ENCODE measurements around the gene ATP2A3.

The ATP2A3 gene

DNA sequence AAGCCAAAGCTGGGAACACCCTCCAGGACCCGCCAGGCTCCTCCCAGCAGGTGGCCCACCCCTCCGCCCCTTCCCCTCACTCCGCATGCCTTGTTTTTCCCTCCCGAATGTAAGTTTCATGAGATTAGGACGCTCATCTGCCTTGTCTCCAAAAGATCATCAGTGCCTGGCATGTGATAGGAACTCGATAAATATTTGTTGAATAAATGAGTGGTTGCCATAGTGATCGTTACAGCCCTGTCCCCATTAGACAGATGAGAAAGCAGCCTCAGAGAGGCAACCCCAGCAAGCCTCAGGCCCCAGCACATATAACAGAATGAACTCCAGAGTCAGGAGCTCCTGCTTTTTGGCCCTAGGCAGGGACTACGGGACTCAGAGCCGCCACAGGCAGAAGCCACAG is 76.4 kb downstream of the ATP2A3 start:
- DNase-seq = no peak

DNA sequence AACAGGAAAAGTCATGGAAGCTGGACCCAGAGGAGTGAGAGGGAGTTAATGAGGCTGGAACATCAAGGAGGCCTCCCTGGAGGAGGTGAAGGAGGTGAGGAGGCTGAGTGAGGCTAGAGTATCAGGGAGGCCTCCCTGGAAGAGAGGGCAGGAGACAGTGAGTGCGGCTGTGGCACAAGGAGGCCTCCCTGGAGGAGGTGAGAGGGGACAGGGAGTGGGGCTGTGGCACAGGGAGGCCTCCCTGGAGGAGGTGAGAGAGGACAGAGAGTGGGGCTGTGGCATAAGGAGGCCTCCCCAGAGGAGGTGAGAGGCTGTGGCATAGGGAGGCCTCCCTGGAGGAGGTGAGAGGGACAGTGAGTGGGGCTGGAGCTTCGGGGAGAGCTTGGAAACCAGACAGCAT is 76.8 kb downstream of the ATP2A3 start:
- DNase-seq = no peak

DNA sequence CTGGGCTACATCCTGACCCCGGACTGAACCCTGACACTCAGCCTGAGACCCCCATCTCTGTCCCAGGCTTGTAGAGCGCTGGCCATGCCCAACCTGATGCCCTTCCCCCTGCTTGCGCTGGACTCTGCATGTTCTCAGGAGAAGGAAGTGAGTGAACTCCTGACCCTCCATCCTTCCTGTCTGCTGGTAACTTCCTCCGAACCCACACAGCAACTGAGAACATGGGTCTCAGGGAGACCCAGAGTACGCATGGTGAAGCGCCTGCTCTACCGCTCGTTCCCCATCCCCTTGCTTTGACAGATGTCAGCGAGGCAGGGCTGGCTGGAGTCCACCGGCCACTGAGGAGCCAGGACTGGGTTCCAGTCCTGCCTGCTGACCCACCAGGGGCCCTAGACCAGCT is 77.5 kb downstream of the ATP2A3 start:
- DNase-seq = no peak

DNA sequence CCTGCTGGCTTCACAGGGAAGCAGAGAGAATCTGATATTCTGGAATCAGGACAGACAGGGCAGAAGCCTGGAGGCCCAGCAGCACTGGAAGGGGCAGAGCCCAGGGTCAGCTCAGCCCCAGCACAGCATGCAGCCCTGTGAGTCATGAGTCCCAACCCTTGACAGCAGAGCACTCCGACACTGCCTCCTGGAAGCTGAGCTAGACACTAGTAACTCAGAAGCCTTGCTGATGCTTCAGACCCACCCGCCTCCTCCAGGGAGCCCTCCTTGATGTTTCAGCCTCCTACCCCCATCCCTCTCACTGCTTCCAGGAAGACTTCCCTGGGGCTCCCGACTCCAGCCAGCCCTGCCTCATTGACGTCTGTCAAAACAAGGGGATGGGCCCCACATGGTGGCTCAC is 78.3 kb downstream of the ATP2A3 start:
- DNase-seq = no peak

DNA sequence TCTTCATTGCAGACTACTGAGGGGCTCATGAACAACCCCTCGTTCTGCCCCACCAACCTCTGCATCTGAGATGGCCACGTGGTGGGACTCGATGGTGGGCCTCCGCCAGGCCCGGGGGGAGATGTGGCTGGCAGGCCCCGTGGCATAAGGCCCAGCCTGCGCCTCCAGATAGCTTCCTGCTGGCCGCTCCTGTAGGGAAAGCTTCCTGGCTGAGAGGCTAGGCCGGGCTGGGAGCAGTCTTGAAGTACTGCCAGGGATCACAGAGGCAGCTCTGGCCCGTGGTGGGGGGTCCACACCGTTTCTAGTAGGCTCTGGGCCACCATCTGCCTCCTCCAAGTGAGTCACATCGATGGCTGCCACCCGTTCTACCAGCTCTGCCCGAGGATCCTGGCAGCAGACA is 79.0 kb downstream of the ATP2A3 start:
- DNase-seq = no peak

DNA sequence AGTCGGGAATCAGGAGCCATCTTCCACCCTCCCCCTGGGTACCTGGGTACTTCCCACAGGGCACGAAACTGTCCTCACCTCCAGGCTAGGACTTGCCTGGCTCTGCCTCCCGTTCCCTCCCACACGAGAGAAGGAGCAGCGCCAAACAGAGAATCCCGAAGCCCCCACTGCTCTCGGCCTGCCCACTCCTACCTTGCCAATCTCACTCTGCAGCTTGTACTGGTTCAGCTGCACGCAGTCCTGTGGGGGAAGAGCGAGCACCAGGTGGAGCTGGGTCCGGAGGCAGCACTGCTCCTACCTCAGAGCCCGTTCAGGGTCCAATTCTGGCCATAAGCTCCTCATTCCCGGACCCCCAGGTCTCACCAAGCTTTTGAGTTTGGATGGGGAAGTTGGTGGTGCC is 80.0 kb downstream of the ATP2A3 start:
- no peak for DNase-seq

DNA sequence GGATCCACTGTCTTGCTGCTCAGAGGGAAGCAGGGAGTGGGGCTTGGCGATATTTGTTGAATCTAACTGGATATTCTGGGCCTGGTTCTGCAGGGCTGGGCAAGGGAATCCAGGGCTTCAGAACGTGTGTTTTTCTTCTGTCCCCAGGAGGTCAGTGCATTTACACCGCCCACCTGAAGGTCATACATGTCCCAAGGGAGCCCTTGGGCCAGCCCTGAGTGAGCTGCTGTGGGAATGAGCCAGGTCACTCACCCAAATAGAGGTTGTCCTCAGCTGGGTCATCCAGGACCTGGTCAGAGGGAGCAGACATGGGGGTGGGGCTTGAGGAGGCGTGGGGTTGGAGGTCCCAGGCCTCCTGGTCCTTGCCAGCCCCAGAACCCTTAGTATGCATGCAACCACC is 82.0 kb downstream of the ATP2A3 start:
- DNase-seq = no peak

DNA sequence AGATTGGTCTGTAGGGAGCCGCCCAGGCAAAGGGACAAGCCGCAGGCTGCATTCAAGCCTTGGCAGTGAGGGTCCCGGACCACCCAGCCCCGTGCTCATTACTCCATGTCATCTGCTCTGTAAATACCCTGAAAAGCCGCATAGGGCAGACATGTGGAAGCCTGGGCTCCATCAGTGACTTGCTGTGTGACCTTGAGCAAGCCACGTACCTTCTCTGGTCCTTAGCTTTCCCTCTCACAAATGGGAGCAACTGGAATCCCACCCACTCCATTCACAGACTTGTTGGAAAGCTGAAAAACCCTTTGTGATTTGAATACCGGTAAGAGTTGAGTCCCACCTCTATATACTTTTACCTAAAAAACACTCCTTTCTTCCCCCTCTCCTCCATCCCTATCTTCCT is 83.3 kb downstream of the ATP2A3 start:
- DNase-seq = no peak

DNA sequence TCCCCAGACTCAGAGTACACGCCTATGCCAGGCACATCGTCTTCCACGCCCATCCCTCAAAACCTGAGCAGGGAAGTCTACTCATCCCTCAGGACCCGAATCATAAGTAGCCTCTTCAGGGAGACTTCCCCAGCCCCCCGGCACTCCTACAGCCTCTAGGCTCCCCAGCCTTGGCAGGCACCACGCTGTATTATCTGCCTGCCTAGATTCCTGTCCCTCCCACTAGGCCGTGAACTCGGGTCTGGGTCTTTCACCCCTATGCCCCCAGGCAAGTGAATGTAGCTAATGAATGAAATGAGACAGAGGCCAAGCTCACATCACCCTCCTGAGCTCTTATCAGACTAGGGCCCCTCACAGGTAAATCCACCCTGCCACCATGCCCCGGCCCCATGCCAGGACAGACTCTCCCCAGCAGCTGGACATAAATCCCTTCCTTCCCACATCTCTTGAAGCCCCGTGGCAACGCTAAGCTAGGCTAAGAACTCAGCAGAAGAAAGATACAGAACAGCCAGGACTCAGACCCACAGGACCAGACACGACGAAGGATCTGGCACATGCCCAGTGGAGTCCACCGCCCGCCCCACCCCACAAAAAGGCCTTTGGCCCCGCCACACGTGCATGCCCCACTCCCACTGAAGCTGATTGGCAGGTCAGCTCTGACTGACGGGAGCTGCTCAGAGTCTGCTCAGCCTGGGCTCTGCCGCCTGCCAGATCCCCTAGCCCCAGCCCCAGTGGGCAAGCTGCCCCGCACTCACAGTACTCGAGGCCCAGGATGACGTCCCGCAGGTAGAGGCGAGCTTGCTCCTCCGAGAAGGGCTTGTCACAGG is 84.4 kb downstream of the ATP2A3 start:
- no peak for DNase-seq

DNA sequence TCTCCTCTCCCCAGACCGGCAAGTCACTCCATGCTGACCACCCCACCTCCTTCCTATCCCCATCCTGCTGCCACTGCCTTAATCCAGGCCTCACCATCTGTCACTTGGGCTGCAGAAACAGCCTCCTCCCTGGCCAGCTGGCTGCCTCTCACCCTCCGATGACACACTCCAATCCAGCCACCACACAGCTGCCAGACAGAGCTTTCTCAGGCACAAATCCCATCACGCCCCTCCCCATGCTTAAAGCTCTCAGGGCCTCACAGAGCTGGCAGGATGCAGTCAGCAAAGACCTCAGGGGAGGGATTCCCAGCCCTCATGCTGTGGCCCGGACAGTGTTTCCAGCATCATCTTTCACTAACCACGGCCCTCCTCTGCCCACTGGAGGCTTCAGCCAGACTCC is 85.1 kb downstream of the ATP2A3 start:
- DNase-seq = no peak

DNA sequence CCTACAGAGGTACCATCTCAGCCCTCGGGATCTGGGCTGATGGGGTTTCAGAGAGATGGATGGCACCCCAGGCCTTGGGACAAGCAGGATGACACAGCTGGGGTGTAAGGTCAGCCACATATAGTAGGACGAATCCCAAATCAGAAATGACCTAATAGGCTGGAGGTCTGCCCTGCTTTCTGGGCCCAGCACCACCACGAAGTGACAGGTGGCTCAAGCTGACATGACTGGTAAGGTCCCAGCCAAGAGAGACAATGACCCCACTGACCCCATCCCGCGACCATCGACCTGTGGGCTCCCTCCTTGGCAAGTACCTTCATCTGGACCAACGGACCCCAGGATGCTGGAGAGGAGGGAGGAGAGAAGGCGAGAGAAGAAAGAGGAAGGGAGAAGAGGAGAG is 87.0 kb downstream of the ATP2A3 start:
- no peak for DNase-seq

DNA sequence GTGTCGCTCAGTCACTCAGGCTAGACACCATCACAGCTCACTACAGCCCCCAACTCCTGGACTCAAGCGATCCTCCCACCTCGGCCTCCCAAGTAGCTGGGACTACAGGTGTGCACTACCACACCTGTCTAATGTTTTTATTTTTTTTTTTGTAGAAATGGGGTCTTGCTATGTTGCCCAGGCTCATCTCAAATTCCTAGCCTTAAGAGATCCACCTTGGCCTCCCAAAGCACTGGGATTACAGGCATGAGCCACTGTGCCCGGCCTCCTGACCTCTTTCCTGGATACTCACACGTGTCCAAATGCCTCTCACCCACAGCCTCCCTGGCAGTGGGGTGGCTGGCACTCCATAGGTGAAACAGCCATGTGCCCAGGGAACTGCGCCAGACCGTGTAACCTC is 88.9 kb downstream of the ATP2A3 start:
- no peak for DNase-seq
